ENCODE measurements around the gene SRBD1. TPM values are rescaled to one million over a fixed set of nuclear protein-coding genes. Genes with fewer than 3 reads are reported as not detected.

Gene SRBD1
- total and polyA plus RNA-seq, 10 donors, result 4.6 to 57.8 (median 25.8) TPM

- no peaks in the 10 kb centered on the region for H3K4me1 ChIP-seq
- intact Hi-C loops (cut with DNase I; ENCODE audit: low total_unique reads), result no loop called here
- no peak for DNase-seq
- peaks cover 0 to 46% (median 14%) of the 10 kb centered on the region in 6 donors for H3K36me3 ChIP-seq
- TF ChIP-seq POLR2AphosphoS5 (IDR thresholded peaks at IDR 0.05) (no peak), POLR2A (IDR thresholded peaks at IDR 0.05) (no peak)
- no peaks in the 10 kb centered on the region for H3K9me3 ChIP-seq
- H3K27me3 ChIP-seq (replicated peaks in 1 of 7), result no peaks in the 10 kb centered on the region
- H3K4me3 ChIP-seq, result no peak overlapping the region
- no peak overlapping the region for H3K27ac ChIP-seq
These were observed 216.9 kb downstream of the SRBD1 start for GRCh38 chr2:45394216-45394615.

- DNase-seq, result no peak
- Histone ChIP-seq H3K4me1 (no peaks in the 10 kb centered on the region), H3K9me3 (no peaks in the 10 kb centered on the region), H3K4me3 (no peak overlapping the region), H3K27ac (no peak overlapping the region), H3K27me3 (replicated peaks in 1 of 7) (no peaks in the 10 kb centered on the region), H3K36me3 (peaks cover 0 to 68% (median 24%) of the 10 kb centered on the region in 6 donors)
- intact Hi-C loops (cut with DNase I; ENCODE audit: low total_unique reads), result no loop called here
- no peak for TF ChIP-seq POLR2AphosphoS5 (IDR thresholded peaks at IDR 0.05)
- no peak for TF ChIP-seq POLR2A (IDR thresholded peaks at IDR 0.05)
- TF ChIP-seq CTCF (IDR thresholded peaks at IDR 0.05 in 8 of 11, conservative IDR thresholded peaks at IDR 0.05 in 3 of 11), result no peak
These were observed 219.2 kb downstream of the SRBD1 start for GRCh38 chr2:45391866-45392265.

GRCh38 chr2:45390861-45391260, 220.2 kb downstream of the SRBD1 start:
- no peak overlapping the region for H3K4me3 ChIP-seq
- 89 to 100% (median 94%) methylated on average over 3 of the region's 3 CpGs for WGBS, 5 donors
- H3K9me3 ChIP-seq, result no peaks in the 10 kb centered on the region
- H3K27ac ChIP-seq, result no peak overlapping the region
- intact Hi-C loops (cut with DNase I; ENCODE audit: low total_unique reads), result no loop called here
- DNase-seq, result no peak
- no peaks in the 10 kb centered on the region for H3K27me3 ChIP-seq (replicated peaks in 1 of 7)
- H3K36me3 ChIP-seq, result peaks cover 0 to 68% (median 24%) of the 10 kb centered on the region in 6 donors
- no peak for TF ChIP-seq POLR2A (IDR thresholded peaks at IDR 0.05)
- TF ChIP-seq CTCF (IDR thresholded peaks at IDR 0.05 in 8 of 11, conservative IDR thresholded peaks at IDR 0.05 in 3 of 11), result no peak
- no peak for TF ChIP-seq POLR2AphosphoS5 (IDR thresholded peaks at IDR 0.05)
- no peaks in the 10 kb centered on the region for H3K4me1 ChIP-seq

- intact Hi-C loops (cut with DNase I; ENCODE audit: low total_unique reads), result no loop called here
- 61 to 79% (median 77%) methylated on average over 2 of the region's 2 CpGs for WGBS, 5 donors
- Histone ChIP-seq H3K4me1 (no peaks in the 10 kb centered on the region), H3K27me3 (replicated peaks in 1 of 7) (no peaks in the 10 kb centered on the region), H3K27ac (no peak overlapping the region), H3K4me3 (no peak overlapping the region), H3K36me3 (peaks cover 0 to 68% (median 24%) of the 10 kb centered on the region in 6 donors), H3K9me3 (no peaks in the 10 kb centered on the region)
- DNase-seq, result no peak
- TF ChIP-seq CTCF (IDR thresholded peaks at IDR 0.05 in 8 of 11, conservative IDR thresholded peaks at IDR 0.05 in 3 of 11), result no peak
- no peak for TF ChIP-seq POLR2AphosphoS5 (IDR thresholded peaks at IDR 0.05)
- no peak for TF ChIP-seq POLR2A (IDR thresholded peaks at IDR 0.05)
These were observed 220.6 kb downstream of the SRBD1 start for GRCh38 chr2:45390441-45390840.

- no peak overlapping the region for H3K27ac ChIP-seq
- no peaks in the 10 kb centered on the region for H3K27me3 ChIP-seq (replicated peaks in 1 of 7)
- H3K9me3 ChIP-seq, result no peaks in the 10 kb centered on the region
- TF ChIP-seq POLR2AphosphoS5 (IDR thresholded peaks at IDR 0.05) (no peak), POLR2A (IDR thresholded peaks at IDR 0.05) (no peak), CTCF (IDR thresholded peaks at IDR 0.05 in 8 of 11, conservative IDR thresholded peaks at IDR 0.05 in 3 of 11) (no peak)
- no peaks in the 10 kb centered on the region for H3K4me1 ChIP-seq
- DNase-seq, result no peak
- intact Hi-C loops (cut with DNase I; ENCODE audit: low total_unique reads), result no loop called here
- no peak overlapping the region for H3K4me3 ChIP-seq
- 94 to 98% (median 95%) methylated on average over 4 of the region's 4 CpGs for WGBS, 5 donors
- H3K36me3 ChIP-seq, result peaks cover 0 to 63% (median 24%) of the 10 kb centered on the region in 6 donors
These were observed 222.4 kb downstream of the SRBD1 start for GRCh38 chr2:45388541-45389100.

All from spleen (tissue), 11 donors.